ENCODE results near the gene SPEF2. TPM values are rescaled to one million over a fixed set of nuclear protein-coding genes. Genes with fewer than 3 reads are reported as not detected.

The SPEF2 gene
- total RNA-seq, 2 donors from 2014 or later = 1.9 to 16.2 TPM

DNA sequence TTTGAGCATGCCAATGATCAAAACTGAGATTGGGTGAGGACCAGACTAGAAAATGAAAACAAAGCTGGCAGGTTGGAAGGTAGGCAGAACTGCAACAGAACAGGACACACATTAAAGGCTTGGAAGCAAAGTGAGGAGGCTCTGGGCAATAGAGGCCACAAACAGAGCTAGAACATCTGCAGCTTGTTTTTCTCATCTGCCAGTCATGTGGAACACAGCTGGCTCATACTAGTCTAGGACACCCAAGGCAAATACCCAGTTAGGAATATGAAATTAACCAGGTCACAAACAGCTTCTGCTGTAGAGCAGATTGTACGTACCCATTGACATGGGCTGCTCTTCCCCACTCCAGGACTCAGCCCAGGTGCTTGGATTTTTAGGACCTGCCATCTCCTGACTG lies 61.7 kb downstream of the SPEF2 start:
- Histone ChIP-seq H3K4me1 (ENCODE audit: control insufficient read depth in 1 of 2, low read depth in 2 of 2) (no peaks in the 10 kb centered on the region), H3K4me3 (no peak overlapping the region), H3K36me3 (no peaks in the 10 kb centered on the region), H3K27ac (no peak overlapping the region), H3K27me3 (replicated peaks; ENCODE audit: insufficient read depth) (no peaks in the 10 kb centered on the region), H3K9me3 (no peaks in the 10 kb centered on the region)
- ATAC-seq (ENCODE audit: insufficient number of reproducible peaks, low FRiP score, low read depth) (no peak), DNase-seq (ENCODE audit: low spot score) (no peak)
- TF ChIP-seq, protein P1, sequence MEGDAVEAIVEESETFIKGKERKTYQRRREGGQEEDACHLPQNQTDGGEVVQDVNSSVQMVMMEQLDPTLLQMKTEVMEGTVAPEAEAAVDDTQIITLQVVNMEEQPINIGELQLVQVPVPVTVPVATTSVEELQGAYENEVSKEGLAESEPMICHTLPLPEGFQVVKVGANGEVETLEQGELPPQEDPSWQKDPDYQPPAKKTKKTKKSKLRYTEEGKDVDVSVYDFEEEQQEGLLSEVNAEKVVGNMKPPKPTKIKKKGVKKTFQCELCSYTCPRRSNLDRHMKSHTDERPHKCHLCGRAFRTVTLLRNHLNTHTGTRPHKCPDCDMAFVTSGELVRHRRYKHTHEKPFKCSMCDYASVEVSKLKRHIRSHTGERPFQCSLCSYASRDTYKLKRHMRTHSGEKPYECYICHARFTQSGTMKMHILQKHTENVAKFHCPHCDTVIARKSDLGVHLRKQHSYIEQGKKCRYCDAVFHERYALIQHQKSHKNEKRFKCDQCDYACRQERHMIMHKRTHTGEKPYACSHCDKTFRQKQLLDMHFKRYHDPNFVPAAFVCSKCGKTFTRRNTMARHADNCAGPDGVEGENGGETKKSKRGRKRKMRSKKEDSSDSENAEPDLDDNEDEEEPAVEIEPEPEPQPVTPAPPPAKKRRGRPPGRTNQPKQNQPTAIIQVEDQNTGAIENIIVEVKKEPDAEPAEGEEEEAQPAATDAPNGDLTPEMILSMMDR (IDR thresholded peaks at IDR 0.05) = no peak

DNA sequence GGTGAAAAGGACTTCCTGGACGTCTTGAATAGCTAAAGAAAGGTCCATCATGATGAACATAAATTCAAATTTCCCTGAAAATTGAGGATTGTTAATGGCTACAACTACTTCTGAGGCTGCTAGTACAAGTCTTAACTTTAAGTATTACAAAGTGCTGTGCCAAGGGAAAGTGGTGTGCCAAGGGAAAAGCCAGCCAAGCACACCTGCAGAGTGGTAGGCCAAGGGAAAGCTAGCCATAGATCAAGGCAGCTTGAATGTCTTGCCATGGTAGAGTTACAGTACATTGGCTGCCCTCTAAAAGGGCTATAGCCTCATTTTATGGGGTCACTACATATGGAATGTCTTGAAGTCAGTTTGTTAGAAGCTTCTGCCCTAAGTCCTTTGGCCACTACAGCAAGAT lies 64.2 kb downstream of the SPEF2 start:
- Histone ChIP-seq H3K4me3 (no peak overlapping the region), H3K4me1 (ENCODE audit: control insufficient read depth in 1 of 2, low read depth in 2 of 2) (no peaks in the 10 kb centered on the region), H3K9me3 (no peaks in the 10 kb centered on the region), H3K36me3 (no peaks in the 10 kb centered on the region), H3K27me3 (replicated peaks; ENCODE audit: insufficient read depth) (no peaks in the 10 kb centered on the region), H3K27ac (no peak overlapping the region)
- no peak for DNase-seq (ENCODE audit: low spot score)
- no peak for ATAC-seq (ENCODE audit: insufficient number of reproducible peaks, low FRiP score, low read depth)
- TF ChIP-seq, protein P1 (IDR thresholded peaks at IDR 0.05) = no peak

DNA sequence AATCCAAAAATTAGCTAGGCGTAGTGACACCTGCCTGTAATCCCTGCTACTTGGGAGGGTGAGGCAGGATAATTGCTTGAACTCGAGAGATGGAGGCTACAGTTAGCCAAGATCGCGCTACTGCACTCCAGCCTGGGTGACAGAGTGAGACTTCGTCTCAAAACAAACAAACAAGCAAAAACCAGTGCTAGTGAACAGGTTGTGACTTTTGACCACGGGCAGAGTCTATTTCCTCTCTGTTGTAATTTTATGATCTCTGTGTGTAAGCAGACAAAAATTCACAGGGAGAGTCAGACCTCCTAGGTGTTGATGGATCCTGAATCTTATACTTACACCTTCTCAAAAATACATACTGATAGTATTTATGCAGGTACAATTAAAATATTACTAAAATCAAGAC lies 65.8 kb downstream of the SPEF2 start:
- Histone ChIP-seq H3K4me1 (ENCODE audit: control insufficient read depth in 1 of 2, low read depth in 2 of 2) (no peaks in the 10 kb centered on the region), H3K9me3 (no peaks in the 10 kb centered on the region), H3K36me3 (no peaks in the 10 kb centered on the region), H3K4me3 (no peak overlapping the region), H3K27ac (no peak overlapping the region), H3K27me3 (replicated peaks; ENCODE audit: insufficient read depth) (no peaks in the 10 kb centered on the region)
- DNase-seq (ENCODE audit: low spot score) (no peak), ATAC-seq (ENCODE audit: insufficient number of reproducible peaks, low FRiP score, low read depth) (no peak)
- TF ChIP-seq, protein P1 (IDR thresholded peaks at IDR 0.05) = no peak

DNA sequence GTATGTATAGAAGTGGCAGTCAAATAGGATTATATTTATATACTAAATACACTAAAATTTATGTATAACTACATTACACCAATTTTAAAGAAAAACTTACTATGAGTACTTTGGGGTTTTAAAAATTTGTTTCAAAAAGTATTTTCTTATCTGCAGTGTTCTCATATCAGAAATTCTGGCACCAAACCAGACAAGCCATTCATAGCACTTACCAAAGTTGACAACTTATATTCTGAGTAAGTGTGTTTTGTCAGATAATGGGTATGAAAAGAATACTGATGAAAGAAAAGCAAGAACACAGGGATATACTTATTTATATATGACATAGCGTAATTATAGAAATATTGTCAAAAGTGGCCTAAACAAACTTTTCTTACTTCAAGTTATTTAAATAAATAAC lies 67.5 kb downstream of the SPEF2 start:
- ATAC-seq (ENCODE audit: insufficient number of reproducible peaks, low FRiP score, low read depth) (no peak), DNase-seq (ENCODE audit: low spot score) (no peak)
- Histone ChIP-seq H3K27ac (no peak overlapping the region), H3K36me3 (no peaks in the 10 kb centered on the region), H3K9me3 (no peaks in the 10 kb centered on the region), H3K27me3 (replicated peaks; ENCODE audit: insufficient read depth) (no peaks in the 10 kb centered on the region), H3K4me1 (ENCODE audit: control insufficient read depth in 1 of 2, low read depth in 2 of 2) (no peaks in the 10 kb centered on the region), H3K4me3 (no peak overlapping the region)
- TF ChIP-seq, protein P1 (IDR thresholded peaks at IDR 0.05) = no peak

DNA sequence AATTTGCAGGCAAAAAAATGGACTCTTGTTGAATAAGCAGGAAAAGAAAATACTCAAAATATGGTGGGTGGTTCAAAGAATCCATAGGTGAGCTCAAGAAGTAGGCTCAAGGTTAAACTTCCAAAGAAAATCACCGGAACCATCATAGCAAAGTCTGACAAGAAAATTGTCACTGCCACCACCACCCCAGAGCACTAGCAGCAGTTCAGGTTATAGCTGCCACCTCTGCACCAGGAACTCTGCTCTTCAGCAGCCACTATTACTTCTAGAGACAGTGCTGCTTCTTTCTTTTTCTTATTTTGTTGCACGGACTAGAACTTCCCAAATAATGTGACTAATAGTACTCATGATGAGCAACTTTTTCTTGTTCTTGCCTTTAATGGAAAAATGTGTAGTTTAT lies 70.3 kb downstream of the SPEF2 start:
- H3K27ac ChIP-seq = no peak overlapping the region
- TF ChIP-seq, protein P1 (IDR thresholded peaks at IDR 0.05) = no peak

More for the DNA sequence above, 70.3 kb downstream of the SPEF2 start:
- no peaks in the 10 kb centered on the region for H3K9me3 ChIP-seq
- no peak overlapping the region for H3K4me3 ChIP-seq
- DNase-seq (ENCODE audit: low spot score) = no peak
- H3K27me3 ChIP-seq (replicated peaks; ENCODE audit: insufficient read depth) = no peaks in the 10 kb centered on the region
- no peaks in the 10 kb centered on the region for H3K36me3 ChIP-seq
- no peaks in the 10 kb centered on the region for H3K4me1 ChIP-seq (ENCODE audit: control insufficient read depth in 1 of 2, low read depth in 2 of 2)
- ATAC-seq (ENCODE audit: insufficient number of reproducible peaks, low FRiP score, low read depth) = no peak

All from thoracic aorta (tissue), 2 donors.